Loucy (cell line): Measurements from ENCODE around the gene OR8B8.

Experiments used
- EZH2phosphoT487 ChIP-seq: fragments of 200-600 bp; IDR thresholded peaks from 2 replicates; pipeline ENCODE4 v1.6.1; 2018; ENCODE audit warnings: antibody characterized with exemption, mild to moderate bottlenecking, moderate library complexity, borderline replicate concordance
- TF ChIP-seq, protein P1 (sequence below): fragments of 200-600 bp; sonication (generic); conservative IDR thresholded peaks from 2 replicates; pipeline ENCODE4 v1.5.1; 2014; ENCODE audit warnings: mild to moderate bottlenecking, antibody characterized with exemption, low read length

DNA sequence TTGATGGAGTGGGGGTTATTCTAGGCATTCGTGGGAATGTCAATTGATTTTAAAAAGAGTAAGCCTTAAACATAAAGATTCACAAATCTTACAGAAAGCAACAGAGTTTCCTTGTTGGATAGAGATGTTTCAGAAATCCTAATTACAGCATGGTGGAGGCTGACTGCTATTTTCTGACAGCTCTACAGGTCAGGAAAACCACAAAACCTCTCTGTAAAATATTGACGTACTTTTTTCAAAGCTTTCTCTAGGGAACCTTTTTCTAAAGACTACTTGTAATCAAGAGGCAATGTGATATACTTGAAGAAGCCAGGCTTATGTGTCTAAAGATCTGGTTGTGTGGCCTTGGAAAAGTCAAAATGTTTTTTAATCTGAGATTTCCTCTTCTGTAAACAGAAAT, 9.1 kb upstream of the OR8B8 start:
- TF ChIP-seq, protein P1, sequence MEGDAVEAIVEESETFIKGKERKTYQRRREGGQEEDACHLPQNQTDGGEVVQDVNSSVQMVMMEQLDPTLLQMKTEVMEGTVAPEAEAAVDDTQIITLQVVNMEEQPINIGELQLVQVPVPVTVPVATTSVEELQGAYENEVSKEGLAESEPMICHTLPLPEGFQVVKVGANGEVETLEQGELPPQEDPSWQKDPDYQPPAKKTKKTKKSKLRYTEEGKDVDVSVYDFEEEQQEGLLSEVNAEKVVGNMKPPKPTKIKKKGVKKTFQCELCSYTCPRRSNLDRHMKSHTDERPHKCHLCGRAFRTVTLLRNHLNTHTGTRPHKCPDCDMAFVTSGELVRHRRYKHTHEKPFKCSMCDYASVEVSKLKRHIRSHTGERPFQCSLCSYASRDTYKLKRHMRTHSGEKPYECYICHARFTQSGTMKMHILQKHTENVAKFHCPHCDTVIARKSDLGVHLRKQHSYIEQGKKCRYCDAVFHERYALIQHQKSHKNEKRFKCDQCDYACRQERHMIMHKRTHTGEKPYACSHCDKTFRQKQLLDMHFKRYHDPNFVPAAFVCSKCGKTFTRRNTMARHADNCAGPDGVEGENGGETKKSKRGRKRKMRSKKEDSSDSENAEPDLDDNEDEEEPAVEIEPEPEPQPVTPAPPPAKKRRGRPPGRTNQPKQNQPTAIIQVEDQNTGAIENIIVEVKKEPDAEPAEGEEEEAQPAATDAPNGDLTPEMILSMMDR, result no peak
- TF ChIP-seq EZH2phosphoT487, result no peak
